Measurements from ENCODE around the gene ATAD5.
"Not testable (repeated sequence)": the region's sequence is repeated elsewhere in the genome, so short reads cannot be mapped to it uniquely, and the experiment has no call there.

The ATAD5 gene

DNA sequence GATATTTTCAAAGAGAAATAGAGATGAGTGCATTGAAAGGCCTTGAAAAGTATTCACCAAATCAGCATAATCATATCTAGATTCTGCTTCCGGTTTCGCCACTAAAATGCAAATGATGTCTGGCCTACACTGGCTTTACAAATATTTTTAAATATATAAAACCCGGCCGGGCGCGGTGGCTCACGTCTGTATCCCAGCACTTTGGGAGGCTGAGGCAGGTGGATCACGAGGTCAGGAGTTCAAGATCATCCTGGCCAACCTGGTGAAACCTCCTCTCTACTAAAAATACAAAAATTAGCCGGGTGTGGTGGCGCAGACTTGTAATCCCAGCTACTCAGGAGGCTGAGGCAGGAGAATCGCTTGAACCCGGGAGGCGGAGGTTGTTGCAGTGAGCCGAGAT is 8.8 kb upstream of the ATAD5 start:
- DNase-seq (ENCODE audit: low read depth): not testable (repeated sequence)

DNA sequence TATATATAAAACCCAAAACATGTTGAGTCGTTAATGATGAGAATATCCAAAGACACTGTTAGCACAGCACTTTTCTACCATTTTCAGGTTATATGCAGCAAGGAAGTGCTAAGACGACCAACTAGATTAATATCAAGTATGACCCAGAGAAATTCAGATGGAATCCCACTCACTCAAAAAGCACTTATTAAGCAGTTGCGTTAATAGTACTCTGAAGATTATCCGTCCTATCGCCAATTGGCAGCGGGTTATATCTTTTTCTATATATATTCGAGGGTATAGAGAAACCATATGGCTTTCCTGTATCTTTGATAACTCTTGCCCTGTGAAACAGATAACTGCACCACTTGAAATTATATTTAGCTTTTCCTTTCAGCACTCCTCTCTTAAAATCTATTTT is 8.3 kb upstream of the ATAD5 start:
- no peak for DNase-seq (ENCODE audit: low read depth)

DNA sequence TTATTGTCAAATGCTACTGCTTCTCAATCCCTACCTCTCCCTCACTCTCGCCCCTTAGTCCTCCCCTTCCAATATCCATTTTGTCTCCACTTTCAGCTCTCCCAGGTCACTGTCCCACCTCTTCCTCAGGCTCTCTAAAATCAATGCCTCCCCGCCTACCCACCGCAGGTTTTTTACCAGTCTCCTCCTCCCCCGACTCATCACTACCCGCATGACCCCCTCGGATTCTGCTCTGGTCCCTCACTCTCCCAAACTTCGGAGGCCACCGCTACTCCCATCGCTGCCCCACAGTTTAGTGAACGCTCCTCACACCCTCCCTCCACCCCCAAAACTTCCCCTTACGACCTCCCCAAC is 7.8 kb upstream of the ATAD5 start:
- no peak for DNase-seq (ENCODE audit: low read depth)

DNA sequence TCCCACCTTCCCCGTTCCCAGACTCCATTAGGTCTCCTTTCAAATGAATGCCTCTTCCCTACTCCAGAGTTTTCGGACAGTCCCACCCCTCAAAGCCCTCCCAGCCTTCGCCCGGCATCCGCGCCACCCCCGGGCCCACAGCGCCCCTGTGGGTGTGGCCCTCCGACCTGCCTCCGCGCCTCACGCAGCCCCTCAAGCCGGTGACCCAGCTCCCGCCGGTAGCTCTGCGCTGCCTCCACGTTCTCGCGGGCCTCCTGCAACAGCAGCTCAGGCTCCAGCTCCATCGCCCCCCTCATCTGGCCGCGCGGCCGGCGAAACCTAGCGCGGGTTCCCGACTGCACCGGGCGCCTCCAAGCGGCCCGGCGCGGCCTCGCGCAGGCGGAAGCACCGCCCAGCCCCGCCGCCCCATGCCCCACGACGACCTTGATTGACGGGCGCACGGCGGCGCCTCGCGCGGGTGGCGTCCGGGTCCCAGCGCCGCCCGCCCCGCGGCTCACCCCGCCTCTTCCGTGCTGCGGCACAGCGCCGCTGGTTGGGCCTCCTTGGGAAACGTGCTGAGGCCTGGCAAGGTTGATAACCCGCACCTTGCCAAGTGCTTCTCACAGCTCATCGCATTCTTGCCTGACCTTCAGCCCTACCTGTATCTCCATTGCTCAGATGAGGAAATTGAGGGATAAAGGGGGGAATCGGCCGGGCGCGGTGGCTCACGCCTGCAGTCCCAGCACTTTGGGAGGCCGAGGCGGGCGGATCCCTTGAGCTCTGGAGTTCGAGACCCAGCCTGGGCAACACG is 7.2 kb upstream of the ATAD5 start, which contains the start of gene CRLF3:
Gene CRLF3 (minus strand): TSS at position 337 of the 790 bp plus-strand sequence. CDS start 41 bp downstream, at position 296.
- peak; percentile 44 for DNase-seq (ENCODE audit: low read depth)

DNA sequence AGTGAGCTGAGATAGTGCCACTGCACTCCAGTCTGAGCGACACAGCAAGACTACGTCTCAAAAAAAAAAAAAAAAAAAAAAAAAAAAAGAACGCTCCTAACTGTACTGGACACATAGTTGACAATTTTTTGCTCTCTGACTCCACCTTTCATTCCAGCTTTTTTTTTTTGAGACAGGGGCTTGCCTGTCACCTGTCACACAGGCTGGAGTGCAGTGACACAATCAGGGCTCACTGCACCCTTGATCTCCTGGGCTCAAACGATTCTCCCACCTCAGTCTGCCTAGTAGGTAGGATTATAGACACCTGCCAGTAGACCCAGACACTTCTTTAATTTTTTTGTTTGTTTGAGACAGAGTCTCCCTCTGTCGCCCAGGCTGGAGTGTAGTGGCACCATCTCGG is 4.7 kb upstream of the ATAD5 start:
- no peak for DNase-seq (ENCODE audit: low read depth)

DNA sequence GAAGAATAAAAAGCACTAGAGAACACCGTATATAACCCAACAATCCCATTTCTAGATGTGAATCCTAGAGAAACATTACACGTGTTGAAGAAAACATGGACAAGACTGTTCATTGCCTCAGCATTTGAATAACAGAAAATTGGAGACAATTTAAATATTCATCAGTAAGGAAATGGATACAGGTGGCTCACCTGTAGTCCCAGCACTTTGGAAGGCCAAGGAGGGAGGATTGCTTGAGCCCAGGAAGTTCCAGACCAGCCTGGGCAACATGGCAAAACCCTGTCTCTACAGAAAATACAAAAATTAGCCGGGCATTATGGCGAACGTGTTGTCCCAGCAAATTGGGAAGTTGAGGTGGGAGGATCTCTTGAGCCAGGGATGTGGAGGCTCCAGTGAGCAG is 2.7 kb upstream of the ATAD5 start:
- no peak for DNase-seq (ENCODE audit: low read depth)

DNA sequence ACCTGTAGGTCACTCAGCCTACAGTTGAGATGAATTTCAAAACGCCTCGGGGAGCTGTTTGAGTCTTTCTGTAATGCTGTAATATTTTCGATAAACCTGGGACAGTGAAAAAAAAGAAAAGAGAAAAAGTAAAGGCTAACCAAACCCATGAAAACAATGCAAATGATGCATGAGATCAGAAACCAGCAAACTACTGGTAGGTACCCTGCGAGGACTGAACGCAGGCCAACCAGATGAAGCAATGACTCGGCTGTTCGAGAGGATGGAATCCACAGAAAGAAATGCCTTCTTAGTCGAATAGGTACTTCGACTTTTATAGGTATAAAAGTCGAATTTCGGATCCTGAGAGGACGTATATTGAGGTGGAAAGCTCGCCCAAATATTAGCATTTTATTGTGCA is 509 bp upstream of the ATAD5 start:
- no peak for DNase-seq (ENCODE audit: low read depth)

DNA sequence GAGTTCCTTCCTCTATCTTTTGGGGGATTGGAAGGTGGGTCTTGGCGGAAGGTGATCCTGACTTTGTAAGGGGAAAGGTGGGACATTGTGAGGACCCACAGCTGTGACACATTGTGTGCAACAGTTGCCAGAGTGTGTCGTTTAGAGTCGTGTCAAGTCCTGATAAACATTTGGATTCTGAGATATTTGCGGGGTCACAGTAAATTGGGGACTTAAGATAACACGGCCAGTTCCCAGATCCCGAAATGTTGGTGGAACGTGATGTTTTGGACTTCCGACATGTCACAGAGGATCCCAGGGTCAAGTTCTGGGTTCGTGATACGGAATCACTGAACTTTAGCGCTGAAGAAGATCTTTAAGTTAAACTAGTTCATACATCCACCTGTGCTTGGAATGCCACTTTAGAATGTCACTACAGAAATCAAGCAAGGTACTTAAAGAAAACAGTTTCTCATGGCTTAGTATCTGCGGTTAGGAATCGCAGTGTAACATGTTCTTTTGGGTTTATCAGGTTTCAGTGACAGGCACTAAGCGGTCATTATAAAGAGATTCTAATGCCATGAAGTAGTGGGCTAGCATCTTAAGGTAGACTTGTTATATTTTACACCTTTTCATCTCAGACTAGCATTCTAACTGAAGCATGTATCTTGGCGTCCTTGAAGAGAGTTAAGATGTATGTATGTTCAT is 815 bp downstream of the ATAD5 start:
- DNase-seq (ENCODE audit: low read depth): no peak

DNA sequence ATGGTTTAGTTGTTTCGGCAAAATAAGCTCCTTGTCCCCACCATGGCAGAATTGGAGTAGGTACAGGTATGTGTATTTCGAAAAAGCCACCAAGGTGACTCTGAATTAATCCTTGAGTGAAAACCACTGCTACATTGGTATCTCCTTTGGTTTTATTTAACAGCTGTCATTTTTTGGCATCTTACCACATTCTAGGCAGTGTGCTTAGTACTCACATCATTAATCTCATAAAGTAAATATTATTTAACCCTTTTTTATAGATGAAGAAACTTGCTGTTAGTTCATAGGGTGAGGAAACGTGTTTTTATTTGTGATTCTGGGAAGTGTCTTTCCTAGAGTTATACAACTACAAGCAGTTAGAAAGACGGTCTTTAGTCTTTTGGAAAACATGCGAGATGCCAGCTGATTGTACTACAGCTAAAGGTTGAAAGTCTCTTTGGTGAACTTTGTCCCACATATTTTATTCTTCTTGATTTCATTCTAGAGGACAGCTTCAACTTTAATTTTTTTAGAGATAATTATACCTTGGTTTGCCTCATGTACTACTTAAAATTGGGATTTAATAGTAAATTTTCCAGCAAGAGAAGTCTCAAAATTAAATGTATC is 6.5 kb downstream of the ATAD5 start:
- DNase-seq (ENCODE audit: low read depth): no peak

DNA sequence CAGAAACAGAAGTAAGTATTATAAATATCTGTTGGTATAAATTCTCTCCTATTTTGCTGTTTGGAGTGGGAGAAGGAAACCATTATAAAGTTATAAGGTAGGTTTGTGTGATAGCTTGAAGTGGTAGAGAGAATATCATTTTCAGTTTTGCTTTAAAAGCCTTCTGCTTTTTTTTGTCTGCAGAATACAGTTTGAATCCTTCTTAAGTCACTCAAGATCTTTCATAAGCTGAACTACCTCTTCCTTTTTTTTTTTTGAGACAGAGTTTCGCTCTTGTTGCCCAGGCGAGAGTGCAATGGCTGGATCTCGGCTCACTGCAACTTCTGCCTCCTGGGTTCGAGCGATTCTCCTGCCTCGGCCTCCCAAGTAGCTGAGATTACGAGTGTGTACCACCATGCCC is 9.0 kb downstream of the ATAD5 start:
- DNase-seq (ENCODE audit: low read depth): no peak

DNA sequence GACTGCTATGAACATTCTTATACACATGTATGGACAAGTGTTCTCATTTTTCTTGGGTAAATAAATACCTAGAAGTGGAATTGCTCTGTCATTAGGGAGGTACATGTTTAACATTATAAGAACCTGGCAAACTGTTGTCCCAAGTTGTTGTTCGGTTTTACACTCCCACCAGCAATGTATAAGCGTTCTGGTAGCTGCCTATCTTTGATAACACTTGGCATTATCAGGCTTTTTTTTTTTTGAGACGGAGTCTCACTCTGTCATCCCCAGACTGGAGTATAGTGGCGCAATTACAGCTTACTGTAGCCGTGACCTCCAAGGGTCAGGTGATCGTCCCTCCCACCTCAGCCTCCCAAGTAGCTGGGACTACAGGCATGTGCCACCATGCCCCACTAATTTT is 16.3 kb downstream of the ATAD5 start:
- DNase-seq (ENCODE audit: low read depth): no peak

DNA sequence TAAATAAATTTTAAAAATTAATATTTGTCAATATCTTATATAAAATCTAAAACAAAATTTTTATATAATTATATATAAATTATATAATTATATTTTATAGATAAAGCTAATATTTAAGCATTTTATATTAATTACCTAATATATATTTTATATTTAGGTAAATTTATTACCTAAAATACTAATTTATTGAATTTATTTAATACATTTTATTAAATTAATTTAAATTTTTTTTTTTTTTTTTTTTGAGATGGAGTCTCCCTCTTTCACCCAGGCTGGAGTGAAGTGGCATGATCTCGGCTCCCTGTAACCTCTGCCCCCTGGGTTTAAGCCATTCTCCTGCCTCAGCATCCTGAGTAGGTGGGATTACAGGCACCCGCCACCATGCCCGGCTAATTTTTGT is 22.4 kb downstream of the ATAD5 start:
- DNase-seq (ENCODE audit: low read depth): no peak

DNA sequence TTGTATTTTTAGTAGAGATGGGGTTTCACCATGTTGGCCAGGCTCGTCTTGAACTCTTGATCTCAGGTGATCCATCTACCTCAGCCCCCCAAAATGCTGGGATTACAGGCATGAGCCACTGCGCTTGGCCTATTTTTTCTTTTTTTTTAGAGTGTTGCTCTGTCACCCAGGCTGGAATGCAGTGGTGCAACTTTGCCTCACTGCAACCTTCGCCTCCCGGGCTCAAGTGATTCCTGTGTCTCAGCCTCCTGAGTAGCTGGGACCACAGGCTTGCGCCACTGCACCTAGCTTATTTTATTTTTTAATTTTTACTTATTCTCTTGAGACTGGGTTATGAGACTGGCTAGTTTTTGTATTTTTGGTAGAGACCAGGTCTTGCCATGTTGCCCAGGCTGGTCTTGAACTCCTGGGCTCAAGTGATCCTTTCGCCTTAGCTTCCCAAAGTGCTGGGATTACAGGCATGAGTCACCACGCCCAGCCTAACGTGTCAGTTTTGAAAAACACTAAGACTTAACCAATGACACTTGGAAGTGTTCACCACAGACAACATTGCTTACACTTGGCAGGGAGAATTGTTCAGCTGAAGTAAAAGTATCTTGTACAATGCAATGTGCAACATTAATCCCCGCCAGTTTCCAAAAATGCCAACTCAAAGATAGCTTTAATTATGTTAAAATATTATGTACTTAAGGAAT is 26.9 kb downstream of the ATAD5 start:
- peak; percentile 15 for DNase-seq (ENCODE audit: low read depth)

DNA sequence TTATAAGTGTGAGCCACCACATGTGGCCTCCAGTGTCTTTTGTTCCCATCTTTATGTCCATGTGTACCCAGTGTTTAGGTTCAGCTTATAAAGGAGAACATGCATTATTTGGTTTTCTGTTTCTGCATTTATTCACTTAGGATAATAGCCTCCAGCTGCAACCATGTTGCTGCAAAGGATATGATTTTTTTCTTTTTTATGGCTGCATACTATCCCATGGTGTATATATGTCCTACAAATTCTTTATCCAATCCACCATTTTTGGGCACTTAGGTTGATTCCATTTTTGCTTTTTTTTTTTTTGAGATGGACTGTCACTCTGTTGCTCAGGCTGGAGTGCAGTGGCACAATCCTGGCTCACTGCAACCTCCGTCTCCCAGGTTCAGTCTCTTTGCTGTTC is 32.9 kb downstream of the ATAD5 start:
- no peak for DNase-seq (ENCODE audit: low read depth)

DNA sequence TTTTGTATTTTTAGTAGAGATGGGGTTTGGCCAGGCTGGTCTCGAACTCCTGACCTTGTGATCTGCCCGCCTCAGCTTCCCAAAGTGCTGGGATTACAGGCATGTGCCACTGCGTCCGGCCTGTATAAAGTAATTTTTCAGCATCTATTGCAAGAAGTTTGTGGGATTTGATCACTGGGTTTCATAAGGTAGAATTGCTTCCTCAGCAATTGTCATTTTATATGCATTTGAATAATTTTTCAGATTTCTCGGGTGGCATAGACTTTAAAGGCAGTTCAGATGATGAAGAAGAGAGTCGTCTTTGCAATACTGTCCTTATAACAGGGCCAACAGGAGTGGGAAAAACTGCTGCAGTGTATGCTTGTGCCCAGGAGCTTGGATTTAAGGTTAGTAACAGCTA is 37.2 kb downstream of the ATAD5 start:
- DNase-seq (ENCODE audit: low read depth): no peak

DNA sequence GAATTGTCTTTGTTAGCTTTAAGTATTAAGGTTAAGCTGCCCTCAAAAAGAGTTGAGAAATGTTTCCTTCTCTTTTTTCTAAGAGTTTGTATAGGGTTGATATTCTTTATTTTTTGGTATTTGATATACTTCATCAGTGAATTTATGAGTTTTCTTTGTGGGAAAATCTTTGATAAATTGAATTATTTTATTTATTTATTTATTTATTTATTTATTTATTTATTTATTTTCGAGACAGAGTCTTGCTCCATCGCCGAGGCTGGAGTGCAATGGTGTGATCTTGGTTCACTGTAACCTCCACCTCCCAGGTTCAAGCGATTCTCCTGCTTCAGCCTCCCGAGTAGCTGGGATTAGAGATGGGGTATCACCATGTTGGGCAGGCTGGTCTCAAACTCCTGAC is 54.4 kb downstream of the ATAD5 start:
- DNase-seq (ENCODE audit: low read depth): no peak

DNA sequence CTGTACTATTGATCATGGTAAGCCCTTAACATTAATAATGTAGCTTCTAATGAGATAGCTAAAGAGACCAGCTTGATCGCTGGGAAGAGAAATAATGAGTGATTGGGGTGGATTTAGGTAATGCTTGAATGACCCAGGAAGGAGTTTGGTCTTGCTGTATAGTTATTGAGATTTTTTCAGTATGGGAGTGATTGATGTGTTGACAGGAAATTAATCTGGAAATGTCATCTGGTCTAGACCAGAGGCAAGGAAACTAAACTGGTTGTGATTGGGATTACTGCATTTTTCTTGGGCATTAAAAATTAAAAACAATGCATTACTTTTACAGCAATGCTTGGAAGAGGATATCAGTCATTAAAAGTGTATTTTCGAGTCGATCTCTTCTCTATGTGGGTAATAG is 62.5 kb downstream of the ATAD5 start:
- DNase-seq (ENCODE audit: low read depth): no peak

DNA sequence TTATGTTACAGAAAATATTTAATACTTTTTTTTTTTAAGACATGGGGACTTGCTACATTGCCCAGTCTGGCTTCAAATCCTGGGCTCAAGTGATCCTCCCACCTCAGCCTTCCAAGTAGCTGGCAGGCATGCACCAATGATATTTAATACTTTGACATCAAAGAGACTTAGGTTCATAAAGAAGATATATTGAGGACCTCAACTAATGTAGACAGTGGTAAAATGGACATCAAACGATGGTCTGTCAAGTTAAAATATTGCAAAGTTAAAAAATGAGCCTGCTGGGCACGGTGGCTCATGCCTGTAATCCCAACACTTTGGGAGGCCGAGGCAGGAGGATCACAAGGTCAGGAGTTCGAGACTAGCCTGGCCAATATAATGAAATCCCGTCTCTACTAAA is 65.5 kb downstream of the ATAD5 start:
- no peak for DNase-seq (ENCODE audit: low read depth)

DNA sequence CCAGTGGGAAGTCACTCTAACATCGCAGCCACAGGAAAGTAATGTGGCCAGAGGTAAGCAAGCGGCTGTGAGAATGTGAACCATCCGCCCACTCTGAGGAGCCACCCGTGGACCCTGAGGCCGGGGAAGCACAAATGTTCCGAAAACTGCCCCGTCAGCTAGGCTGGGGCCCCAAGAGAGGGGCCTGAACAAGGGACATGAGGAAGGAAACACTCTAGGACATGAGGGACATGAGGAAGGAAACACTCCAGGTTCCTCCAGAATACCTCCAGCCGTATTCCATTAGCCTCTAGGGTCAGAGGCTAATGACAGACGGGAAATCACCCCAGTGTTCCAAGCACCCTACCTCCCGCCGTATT is 74.0 kb downstream of the ATAD5 start:
- peak; percentile 20 for DNase-seq (ENCODE audit: low read depth)

DNA sequence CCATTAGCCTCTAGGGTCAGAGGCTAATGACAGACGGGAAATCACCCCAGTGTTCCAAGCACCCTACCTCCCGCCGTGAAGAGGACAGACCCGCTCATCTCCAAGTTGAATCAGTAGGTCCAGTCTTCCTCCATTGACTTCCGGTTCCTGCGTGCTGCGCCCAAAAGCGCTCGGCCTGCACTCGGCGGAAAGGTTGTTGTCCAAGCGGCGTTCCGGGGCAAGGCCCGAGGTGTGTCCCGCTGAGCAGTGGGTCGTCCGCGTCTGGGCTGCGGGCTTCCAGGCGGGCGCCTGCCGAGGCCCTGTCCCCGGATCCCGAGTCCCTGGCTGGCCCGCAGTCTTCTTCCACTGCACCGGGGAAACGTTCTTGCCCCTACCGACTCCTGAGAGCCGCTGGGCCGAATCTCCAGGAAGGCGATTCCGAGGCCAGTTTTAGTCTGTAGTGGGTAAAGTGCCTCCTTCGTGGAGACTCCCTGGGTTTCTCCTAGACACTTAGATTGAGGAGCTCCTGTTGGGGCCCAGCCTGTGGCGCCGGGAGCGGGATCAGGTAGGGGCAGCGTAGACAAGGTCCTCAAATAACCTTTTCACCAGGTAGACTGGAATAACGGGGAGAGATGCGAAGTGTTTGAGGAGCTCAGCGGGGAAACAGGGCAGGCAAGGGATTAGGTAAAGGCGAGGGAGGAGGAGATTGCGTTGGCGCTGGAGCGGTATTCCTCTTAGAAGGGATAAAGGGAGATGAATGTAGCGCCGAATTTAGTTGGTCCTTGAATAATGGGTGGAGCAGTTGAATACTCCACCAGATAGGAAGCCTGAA is 74.5 kb downstream of the ATAD5 start, which contains the start of gene TEFM:
Gene TEFM (minus strand): TSS at position 138 of the 811 bp plus-strand sequence. CDS start 40 bp downstream, at position 98.
- peak; percentile 68 for DNase-seq (ENCODE audit: low read depth)

DNA sequence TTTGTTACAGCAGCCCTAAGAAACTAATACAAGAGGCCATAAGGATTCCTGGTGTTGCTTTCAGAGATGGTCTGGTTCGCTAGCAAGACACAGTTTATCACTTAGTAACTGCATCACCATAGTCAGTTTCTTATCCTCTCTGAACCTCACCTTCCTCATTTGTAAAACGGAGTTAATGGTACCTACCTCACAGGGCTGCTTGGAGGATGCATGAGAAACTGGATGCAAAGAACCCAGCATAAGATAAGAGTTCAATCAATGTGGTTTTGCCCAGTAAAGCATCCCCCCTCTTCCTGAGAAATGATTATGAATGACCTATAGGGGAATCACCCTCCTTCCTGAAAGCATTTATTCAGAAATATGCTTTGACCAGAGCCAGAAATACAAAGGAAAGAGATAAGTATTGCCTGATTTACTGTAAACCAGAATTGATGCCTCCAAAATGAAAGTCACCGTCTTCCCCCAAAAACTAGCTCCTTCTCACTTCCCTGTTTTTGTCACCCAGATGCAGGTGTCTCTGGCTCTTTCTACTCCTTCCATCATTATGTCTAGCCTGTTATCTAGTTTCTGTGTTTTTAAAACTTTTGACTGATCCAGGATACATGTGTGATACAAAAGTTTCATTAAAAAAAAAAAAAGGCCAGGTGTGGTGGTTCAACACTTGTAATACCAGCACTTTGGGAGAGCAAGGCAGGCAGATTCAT is 77.1 kb downstream of the ATAD5 start:
- no peak for DNase-seq (ENCODE audit: low read depth)
